CD4-positive, alpha-beta T cell treated with Interleukin-10 for 1 hour (primary cell): ENCODE data around the gene C16orf89.
"Not testable (repeated sequence)": the region's sequence is repeated elsewhere in the genome, so short reads cannot be mapped to it uniquely, and the experiment has no call there.

Source experiments
- DNase-seq: peaks from one replicate; pipeline ENCODE4 v3.0.0-alpha.2; 2020

Gene C16orf89

DNA sequence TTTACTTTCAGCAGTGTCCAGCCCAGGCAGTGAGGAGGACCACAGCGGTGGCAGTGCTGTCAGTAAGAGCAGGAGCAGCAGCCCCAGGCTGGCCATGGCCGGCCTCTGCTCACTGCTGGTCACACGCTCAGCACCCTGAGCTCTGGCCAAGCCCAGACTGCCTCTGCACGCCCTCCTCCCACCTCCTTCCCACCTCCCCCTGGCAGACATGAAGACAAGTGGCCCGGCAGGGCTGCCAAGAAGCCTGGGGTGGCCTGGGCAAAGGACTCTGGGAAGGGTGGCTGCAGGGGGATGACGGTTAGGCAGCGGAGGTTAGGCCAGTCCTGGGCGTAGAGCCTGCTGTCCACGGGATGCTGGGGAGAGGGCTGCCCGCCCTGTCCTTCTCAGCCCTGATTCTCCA lies at the start of gene C16orf89:
Gene C16orf89 (minus strand): TSS at position 144 of the 400 bp plus-strand sequence. CDS start 48 bp downstream, at position 96.
- DNase-seq = no peak

- DNase-seq = not testable (repeated sequence)
Observed at GRCh38 chr16:5110933-5111332, 45.2 kb upstream of the C16orf89 start.

GRCh38 chr16:5108505-5109158 lies 42.9 kb upstream of the C16orf89 start:
- no peak for DNase-seq

DNA sequence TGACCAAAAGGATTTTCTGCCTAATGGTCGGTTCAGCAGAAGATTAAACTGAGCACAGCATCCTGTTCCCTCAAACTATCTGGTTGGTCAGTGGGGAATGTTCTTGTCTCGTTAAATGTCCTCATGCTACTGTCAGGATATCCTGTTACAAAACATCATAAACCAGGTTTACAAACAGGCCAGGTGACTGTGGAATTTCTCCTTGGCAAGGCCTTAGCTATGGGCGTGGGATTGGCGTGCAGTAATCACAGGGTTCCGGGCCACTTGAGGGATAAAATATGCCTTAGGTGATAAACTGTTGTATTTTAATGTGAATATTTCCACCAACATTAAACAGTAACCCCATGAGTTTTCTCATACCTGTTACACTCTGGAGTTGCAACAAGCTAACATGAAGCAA lies 39.3 kb upstream of the C16orf89 start:
- not testable (repeated sequence) for DNase-seq

DNA sequence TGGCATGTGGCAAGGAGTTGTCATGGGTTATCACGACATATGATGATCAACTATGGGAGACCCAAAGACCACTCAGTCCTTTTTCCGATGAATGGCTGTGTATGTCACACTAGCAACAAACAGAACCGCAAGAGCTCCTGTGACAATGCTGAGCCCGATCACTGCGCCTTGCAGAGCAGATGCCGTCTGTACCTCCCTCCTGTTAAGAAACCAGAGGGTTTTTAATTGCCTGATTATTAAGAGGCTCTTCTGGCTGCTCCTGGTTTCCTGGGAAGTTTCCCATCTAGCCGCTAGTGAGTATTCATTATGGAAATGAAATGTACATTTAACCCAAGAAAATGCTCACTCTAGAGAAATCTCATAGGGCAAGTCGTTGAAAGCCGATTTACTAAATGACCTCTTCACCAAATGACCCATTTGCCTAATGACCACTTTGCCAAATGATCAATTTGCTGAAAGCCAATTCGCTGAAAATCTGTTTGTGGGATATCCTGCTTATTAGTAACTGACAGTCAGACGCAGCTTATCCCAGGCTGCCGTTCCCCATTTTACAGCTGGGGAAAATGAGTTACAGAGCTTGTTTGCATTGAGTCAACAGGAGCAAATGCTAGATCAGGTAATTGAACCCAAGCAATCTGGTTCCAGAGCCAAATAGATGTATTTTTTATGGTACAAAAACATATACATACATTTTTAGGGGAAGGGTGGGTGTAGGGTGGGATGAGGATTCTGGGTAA lies 37.7 kb upstream of the C16orf89 start:
- not testable (repeated sequence) for DNase-seq

GRCh38 chr16:5099174-5099573 lies 33.4 kb upstream of the C16orf89 start:
- not testable (repeated sequence) for DNase-seq

DNA sequence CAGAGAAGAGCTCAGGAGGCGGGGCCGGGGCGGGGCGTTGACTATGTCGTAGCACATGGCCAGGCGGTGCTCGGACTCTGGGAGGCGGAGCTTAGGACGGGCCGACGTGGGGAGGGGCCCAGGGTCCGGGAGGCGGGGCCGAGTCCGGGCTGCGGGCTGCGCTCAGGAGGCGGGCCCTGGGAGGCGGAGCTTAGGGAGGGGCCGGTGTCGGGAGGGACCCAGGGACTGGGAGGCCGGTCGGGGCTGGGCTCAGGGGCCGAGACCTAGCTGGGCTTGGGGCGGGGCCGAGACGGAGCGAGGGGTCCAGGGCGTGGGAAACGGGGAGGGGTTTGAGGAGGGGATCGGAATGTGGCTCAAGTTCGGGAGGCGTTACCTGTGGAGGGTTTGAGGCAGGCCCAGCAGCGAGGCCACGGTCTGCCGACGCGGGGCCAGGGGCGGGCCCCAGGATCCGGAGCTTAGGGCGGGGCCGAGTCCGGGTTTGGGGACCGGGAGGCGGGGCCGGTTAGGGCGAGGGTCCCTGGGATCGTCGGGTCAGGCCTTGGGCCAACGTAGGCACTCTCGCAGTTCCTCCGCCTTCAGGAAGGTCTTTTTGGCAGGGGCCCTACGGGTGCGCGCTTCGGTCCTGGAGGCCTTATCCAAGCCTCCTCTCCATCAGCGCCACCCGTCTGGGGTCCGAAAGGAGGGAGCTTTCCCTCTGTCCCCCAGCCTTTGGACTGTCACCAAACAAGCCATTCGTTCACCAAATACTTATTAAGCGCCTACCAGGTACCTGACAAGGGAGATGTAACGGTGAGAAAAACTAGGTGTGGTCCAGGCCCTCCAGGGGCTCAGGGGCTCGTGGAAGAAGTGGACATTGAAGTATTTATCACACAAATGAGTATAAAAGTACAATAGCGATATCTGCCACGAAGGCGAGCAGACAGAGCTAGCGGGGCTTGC lies 32.7 kb upstream of the C16orf89 start:
- DNase-seq = peak; percentile 97

GRCh38 chr16:5097470-5098220 lies 31.9 kb upstream of the C16orf89 start, which contains the start of gene EEF2KMT:
TSS of gene EEF2KMT (minus strand) at chr16:5097795. CDS start at chr16:5097739, 56 bp downstream.
- peak; percentile 95 for DNase-seq

DNA sequence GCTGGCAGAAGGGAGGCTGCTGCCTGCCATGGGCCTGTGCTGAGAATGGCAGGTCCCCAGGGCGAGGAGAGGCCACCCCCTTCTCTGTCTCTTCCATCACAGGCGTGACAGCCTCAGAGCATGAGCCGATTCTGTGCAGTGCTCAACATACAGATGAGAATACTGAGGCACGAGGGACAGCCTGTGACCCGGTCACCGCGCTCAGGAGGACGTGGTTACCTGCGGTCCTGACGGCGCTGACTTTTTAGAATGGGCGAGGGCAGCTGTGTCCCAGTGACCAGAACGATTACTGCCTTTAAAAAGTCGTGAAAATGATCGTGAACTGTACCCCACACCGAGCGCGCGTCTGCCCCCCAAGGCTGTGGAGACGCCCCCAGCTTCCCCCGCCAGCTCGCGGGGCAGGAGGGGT lies 31.3 kb upstream of the C16orf89 start:
- DNase-seq = peak; percentile 38

DNA sequence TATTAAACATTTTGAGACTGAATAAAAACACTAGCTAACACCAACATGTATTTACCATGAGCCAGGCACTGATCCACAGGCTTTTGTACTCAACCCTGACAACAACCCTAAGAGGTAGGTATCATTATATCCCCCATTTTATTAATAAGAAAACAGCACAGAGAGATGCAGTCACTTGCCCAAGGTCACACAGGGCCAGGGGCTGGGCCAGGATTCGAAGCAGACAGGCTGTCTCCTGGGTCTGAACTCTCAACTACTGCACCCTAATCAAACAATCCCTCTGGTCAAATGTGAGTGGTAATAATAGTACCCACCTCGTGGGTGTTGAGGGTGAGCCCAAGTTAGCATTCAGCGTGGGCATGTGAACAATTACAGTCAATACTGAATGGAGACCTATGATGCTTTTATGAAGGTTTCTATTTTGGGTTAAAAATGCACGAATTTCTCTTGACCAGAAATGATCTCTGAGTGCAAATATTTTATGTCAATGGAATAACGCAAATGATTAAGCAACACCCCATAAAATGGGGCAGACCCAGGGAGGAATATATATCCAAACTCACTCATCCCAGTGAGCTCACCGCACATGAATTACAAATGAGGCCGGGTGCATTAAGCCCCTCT lies 30.8 kb upstream of the C16orf89 start:
- not testable (repeated sequence) for DNase-seq

- not testable (repeated sequence) for DNase-seq
Observed at GRCh38 chr16:5095145-5095830, 29.5 kb upstream of the C16orf89 start.

- DNase-seq = not testable (repeated sequence)
Observed at GRCh38 chr16:5093746-5094145, 28.0 kb upstream of the C16orf89 start.

DNA sequence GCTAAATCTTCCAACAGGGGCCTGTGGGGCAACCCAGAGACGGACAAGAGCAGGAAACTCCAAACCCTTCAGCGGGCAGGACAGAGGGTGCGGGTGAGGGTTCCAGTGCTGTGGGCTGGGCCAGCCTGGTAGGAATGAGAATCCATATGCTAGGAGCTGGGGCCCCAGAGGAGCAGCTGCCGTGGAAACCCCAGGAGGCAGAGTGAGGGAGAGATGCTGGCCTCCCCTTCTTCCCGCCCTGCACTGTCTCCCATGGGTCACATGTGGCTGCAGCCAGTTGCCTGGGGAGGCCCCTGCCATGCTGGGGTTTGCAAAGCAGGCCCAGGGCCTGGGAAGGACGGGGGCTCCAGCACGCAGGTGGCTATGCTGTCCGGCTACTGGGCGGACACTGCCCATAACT lies 27.3 kb upstream of the C16orf89 start:
- not testable (repeated sequence) for DNase-seq

DNA sequence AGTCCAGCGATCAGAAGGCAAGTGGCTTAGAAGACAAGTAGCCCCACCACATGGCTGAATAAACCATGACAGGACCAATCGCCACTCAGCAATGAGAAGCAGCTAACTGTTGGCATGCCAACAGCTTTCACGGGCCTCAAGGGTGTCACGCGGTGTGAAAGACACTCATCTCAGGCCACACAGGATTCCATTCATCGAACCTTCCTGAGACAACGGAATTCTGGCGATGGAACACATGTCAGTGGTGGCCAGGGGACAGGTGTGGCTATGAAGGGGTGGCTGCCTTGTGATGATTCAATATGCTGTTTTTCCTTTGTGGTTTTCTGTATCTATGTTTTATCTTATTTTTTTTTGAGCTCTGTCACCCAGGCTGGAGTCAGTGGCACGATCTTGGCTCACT lies 24.8 kb upstream of the C16orf89 start:
- not testable (repeated sequence) for DNase-seq

GRCh38 chr16:5089911-5090555 lies 24.3 kb upstream of the C16orf89 start:
- not testable (repeated sequence) for DNase-seq

GRCh38 chr16:5088936-5089335 lies 23.2 kb upstream of the C16orf89 start:
- not testable (repeated sequence) for DNase-seq

GRCh38 chr16:5088086-5088790 lies 22.5 kb upstream of the C16orf89 start:
- DNase-seq = not testable (repeated sequence)

DNA sequence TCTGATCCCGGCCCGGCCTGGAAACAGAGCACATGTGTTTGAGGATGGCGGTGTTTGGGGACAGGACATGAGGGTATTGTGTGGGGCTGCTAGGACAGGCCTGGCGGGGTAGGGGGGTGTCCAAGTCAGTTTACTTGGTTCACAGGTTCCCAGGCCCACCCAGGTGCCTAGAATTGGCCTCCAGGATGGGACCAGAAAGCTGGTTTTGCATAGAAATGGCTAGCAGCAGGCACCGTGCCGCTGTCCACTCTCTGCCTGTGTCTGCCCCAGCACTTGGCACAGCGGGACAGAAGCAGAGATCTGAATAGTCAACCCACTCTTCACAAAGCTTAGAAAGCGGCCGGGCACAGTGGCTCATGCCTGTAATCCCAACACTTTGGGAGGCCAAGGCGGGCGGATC lies 20.0 kb upstream of the C16orf89 start:
- not testable (repeated sequence) for DNase-seq

GRCh38 chr16:5084802-5085201 lies 19.0 kb upstream of the C16orf89 start:
- peak; percentile 64 for DNase-seq
